Activated CD4-positive, alpha-beta T cell treated with anti-CD3 and anti-CD28 coated beads, Interleukin-2, amount 50 U/mL, for 4 hours (primary cell): ENCODE measurements around the gene PDHA2.
"Not testable (repeated sequence)": the region's sequence is repeated elsewhere in the genome, so short reads cannot be mapped to it uniquely, and the experiment has no call there.

Source experiments
- DNase-seq, 2 experiments: peaks; one replicate each; pipeline ENCODE4 v3.0.0-alpha.2; 2020

PDHA2 gene

GRCh38 chr4:95839891-95840290, at the start of gene PDHA2:
TSS of gene PDHA2 (plus strand) at chr4:95840093. CDS start at chr4:95840151, 58 bp downstream.
- no peak for DNase-seq

GRCh38 chr4:95798003-95798402, 41.9 kb upstream of the PDHA2 start:
- DNase-seq: no peak

GRCh38 chr4:95798727-95799126, 41.2 kb upstream of the PDHA2 start:
- no peak for DNase-seq

GRCh38 chr4:95821867-95822266, 18.0 kb upstream of the PDHA2 start:
- no peak for DNase-seq

- no peak for DNase-seq
Observed at GRCh38 chr4:95825546-95825945, 14.3 kb upstream of the PDHA2 start.

- DNase-seq: no peak
Observed at GRCh38 chr4:95830651-95831050, 9.2 kb upstream of the PDHA2 start.

- DNase-seq: no peak
Observed at GRCh38 chr4:95831166-95831565, 8.7 kb upstream of the PDHA2 start.

GRCh38 chr4:95833711-95834194, 6.1 kb upstream of the PDHA2 start:
- DNase-seq: no peak

GRCh38 chr4:95835672-95836071, 4.2 kb upstream of the PDHA2 start:
- DNase-seq: no peak

GRCh38 chr4:95838192-95838591, 1.7 kb upstream of the PDHA2 start:
- no peak for DNase-seq

- no peak for DNase-seq
Observed at GRCh38 chr4:95847908-95848460, 8.1 kb downstream of the PDHA2 start.

- DNase-seq: no peak
Observed at GRCh38 chr4:95850161-95850560, 10.3 kb downstream of the PDHA2 start.

GRCh38 chr4:95857761-95858160, 17.9 kb downstream of the PDHA2 start:
- no peak for DNase-seq

GRCh38 chr4:95867919-95868318, 28.0 kb downstream of the PDHA2 start:
- DNase-seq: no peak

- DNase-seq: not testable (repeated sequence)
Observed at GRCh38 chr4:95869414-95869813, 29.5 kb downstream of the PDHA2 start.

- no peak for DNase-seq
Observed at GRCh38 chr4:95869961-95870500, 30.1 kb downstream of the PDHA2 start.

GRCh38 chr4:95877636-95878035, 37.7 kb downstream of the PDHA2 start:
- DNase-seq: no peak

- no peak for DNase-seq
Observed at GRCh38 chr4:95887551-95887950, 47.7 kb downstream of the PDHA2 start.

- DNase-seq: no peak
Observed at GRCh38 chr4:95889662-95890061, 49.8 kb downstream of the PDHA2 start.
